Thyroid gland (tissue), 4 donors: ENCODE data around the gene CDIP1.

ENCODE experiments used
- POLR2A ChIP-seq, 2 donors: fragments of 450-650 bp; IDR thresholded peaks; one replicate each; pipeline ENCODE4 v1.6.1; 2017; ENCODE audit warnings: antibody characterized with exemption in 2 of 2, mild to moderate bottlenecking in 2 of 2, moderate library complexity in 1 of 2
- TF ChIP-seq, protein P1 (sequence below), 6 experiments: fragments of 200-600 bp in 3 of 6; fragments of 450-650 bp in 3 of 6; sonication (generic) in 3 of 6; IDR thresholded peaks; one replicate each; pipeline ENCODE4 v1.5.1; 2016 to 2019; ENCODE audit warnings: antibody characterized with exemption in 6 of 6, mild to moderate bottlenecking in 2 of 6, inconsistent platforms in 1 of 6, moderate library complexity in 1 of 6

DNA sequence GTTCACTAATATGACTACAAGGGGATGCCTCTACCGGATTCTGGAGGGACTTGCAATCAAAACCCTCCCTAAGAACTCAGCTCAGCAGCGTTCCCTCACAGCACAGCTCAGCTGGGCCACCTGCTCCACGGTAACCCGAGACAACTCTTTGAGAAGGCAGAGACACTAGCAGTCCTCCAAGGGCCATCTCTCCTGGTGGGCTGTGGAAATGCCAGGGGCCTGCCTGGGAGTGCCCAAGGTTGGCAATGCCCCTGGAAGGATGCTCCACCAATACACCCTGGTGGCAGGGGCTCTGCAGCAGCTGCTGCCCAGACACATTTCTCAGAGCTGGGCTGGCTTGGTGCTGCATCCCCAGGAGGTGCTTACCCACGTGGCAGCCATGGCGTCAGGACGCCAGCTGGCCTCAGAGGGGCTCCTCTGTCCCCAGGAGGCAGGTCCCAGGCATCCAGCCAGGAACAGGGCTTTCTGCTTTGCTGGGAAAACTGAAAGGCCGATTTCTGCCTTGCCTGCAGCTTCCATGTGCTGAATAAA is 16.5 kb downstream of the CDIP1 start:
- TF ChIP-seq, protein P1, sequence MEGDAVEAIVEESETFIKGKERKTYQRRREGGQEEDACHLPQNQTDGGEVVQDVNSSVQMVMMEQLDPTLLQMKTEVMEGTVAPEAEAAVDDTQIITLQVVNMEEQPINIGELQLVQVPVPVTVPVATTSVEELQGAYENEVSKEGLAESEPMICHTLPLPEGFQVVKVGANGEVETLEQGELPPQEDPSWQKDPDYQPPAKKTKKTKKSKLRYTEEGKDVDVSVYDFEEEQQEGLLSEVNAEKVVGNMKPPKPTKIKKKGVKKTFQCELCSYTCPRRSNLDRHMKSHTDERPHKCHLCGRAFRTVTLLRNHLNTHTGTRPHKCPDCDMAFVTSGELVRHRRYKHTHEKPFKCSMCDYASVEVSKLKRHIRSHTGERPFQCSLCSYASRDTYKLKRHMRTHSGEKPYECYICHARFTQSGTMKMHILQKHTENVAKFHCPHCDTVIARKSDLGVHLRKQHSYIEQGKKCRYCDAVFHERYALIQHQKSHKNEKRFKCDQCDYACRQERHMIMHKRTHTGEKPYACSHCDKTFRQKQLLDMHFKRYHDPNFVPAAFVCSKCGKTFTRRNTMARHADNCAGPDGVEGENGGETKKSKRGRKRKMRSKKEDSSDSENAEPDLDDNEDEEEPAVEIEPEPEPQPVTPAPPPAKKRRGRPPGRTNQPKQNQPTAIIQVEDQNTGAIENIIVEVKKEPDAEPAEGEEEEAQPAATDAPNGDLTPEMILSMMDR (IDR thresholded peaks at IDR 0.05): no peak
- no peak for TF ChIP-seq POLR2A (IDR thresholded peaks at IDR 0.05)
